ENCODE data around the gene CTDSPL.
"Not testable (repeated sequence)": the region's sequence is repeated elsewhere in the genome, so short reads cannot be mapped to it uniquely, and the experiment has no call there.

The CTDSPL gene

GRCh38 chr3:37988376-37988775 lies 126.7 kb downstream of the CTDSPL start:
- not testable (repeated sequence) for DNase-seq (ENCODE audit: low read depth)

GRCh38 chr3:37988931-37989525 lies 127.3 kb downstream of the CTDSPL start:
- no peak for DNase-seq (ENCODE audit: low read depth)

DNA sequence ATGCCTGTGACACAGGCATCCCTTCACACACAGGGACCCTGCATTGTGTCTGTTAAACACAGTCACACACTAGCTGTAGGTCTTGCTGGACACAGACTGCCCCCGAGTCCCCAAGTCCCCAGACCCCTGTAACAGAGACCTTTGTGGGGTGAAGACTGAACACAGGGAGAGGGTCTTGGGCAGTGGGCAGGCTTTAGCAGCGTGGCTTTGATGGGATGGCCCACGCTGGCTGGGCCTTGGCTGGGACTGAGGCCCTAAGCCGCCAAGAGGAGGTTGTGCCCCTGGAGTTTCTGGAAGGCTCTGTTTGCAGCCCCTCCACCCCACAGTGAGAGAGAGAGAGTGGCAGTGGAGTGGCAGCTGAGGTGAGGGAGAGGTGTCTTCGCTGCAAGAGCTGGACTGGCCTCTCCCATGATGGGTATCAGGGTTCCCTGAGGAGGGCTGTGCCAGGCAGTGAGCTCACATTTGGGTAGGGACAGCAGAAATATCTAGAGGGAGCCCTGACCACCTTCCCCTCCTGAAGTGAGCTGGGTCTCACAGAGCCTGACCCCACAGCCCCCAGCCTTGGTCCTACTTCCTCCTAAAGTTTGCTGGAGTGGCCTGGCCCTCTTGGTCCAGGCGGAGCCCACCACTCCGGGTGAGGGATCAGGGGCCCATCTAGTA lies 128.3 kb downstream of the CTDSPL start:
- no peak for DNase-seq (ENCODE audit: low read depth)

DNA sequence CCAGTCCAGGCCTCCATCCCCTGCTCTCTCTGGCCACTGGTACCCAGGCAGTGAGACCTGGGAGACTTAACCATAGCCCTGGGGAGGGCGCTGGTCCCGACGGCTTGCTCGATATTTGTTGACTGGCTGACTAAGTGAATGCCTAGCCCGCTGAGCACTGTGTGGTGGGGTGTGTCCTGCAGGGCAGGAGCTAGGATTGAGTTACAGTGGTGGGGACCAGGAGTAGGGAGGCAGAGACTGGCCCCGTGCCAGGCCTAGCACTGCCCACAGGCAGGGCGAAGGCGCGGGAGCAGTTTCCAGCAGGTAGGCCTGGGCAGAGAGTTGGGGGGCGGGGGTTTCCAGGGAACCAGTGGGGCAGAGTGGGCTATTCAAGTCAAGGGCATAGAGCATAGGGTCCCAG lies 128.8 kb downstream of the CTDSPL start, which contains the start of gene VILL:
TSS of gene VILL (plus strand) at position 260 of the 400 bp plus-strand sequence. CDS start 2,887 bp downstream, outside the sequence.
- no peak for DNase-seq (ENCODE audit: low read depth)

DNA sequence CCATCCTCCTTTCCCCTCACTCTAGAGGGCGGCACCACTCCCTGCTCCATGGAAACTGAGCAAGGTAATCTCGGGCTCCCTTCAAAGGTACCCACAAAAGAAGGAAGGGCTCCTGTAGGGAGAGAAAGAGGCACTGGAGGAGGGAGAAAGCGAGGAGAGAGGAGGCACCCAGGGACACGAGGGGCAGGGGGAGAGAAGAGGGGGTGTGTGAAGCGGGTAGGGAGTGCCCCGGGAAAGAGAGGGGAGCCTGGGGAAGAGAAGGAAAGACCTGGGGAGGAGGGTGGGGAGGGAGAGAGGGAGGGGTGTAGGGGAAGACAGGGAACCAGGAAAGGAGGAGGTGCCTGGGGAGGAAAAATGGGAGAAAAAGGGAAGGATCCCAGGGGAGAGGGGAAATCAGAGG lies 129.4 kb downstream of the CTDSPL start:
- DNase-seq (ENCODE audit: low read depth) = no peak

DNA sequence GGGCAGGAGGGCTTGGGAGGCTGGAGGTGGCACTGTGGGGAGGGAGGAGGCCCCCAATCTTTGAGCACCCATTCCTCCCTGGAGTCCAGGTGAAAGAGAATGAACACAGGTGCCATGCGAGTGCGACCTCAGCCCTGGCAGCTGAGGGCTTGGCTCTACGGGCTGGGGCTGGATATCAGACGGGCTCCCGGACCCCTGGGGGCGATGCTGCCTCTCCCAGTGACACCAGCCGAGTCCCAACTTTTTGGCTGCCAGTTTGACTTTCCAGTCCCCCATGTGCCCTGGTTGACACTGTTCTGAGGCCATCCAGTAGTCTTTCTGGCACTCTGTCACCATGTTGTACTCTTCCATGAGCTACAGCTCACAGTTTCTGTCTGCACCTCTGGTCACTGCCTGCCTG lies 130.1 kb downstream of the CTDSPL start:
- DNase-seq (ENCODE audit: low read depth) = no peak

DNA sequence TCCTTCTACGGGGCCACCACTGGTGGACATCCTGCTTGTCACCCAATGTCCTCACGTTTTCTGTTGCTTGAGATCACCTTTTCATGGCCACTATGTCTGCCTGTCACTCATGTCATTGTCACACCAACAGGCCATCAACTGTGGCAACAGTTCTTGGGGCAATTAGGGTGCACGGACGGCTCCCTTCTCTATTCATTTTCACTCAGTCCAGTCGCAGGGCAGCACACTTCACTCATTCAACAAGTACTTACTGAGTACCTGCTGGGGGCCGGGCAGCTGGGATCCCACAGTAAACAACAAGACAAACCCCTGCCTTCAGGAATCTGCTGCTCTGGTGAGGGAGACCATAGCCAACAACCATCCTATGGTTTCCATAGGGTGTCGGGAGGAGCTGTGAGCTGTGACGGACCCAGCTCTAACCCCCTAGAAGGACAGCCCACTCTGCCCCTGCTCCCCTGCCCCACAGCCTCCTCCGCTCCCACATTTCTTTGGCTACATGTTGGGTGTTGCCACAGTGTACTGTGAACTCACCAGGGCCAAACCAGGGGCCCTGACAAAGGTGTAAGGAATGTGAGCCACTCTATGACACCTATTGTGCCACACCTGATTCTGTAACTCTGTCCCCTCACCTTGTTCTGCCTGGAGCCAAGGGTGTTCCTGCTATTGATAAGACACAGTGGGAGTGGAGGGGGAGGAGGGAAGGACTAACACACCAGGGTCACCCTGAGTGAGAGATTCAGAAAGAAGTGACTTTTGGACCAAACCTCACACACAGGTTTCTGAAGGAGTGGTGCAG lies 130.8 kb downstream of the CTDSPL start:
- DNase-seq (ENCODE audit: low read depth) = no peak

GRCh38 chr3:37993067-37993455 lies 131.4 kb downstream of the CTDSPL start:
- DNase-seq (ENCODE audit: low read depth) = no peak

- no peak for DNase-seq (ENCODE audit: low read depth)
Observed at GRCh38 chr3:37993460-37993819, 131.8 kb downstream of the CTDSPL start.

DNA sequence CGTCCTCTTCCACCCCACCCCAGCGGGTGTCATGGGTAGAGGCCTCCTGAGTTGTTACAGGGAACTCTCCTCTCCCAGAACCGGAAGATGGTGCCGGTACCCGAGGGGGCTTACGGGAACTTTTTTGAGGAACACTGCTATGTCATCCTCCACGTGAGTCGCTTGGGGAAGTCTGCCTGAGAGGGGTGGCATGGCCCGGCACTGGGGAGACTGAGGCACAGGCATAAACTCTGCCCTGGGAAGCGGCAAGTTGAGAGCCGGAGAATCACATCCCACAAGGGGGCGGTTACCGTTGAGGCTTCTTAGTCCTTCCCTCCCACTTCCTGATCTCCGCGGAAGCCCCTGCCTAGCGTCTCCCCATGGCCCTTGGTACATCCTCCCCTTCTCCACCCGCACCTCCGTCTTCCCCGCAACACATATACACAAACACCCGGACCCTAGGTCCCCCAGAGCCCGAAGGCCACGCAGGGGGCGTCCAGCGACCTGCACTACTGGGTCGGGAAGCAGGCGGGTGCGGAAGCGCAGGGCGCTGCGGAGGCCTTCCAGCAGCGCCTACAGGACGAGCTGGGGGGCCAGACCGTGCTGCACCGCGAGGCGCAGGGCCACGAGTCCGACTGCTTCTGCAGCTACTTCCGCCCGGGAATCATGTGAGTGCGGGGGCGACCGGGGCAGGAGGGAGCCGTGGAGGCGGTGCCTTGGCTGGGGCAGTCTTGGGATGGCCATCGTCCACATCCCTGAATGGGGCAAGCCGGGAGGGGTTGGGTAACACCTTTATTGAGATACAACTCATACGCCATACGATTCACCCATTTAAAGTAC lies 132.3 kb downstream of the CTDSPL start:
- peak; percentile 76 for DNase-seq (ENCODE audit: low read depth)

- no peak for DNase-seq (ENCODE audit: low read depth)
Observed at GRCh38 chr3:37994639-37994972, 132.9 kb downstream of the CTDSPL start.

- no peak for DNase-seq (ENCODE audit: low read depth)
Observed at GRCh38 chr3:37995652-37996641, 134.3 kb downstream of the CTDSPL start.

DNA sequence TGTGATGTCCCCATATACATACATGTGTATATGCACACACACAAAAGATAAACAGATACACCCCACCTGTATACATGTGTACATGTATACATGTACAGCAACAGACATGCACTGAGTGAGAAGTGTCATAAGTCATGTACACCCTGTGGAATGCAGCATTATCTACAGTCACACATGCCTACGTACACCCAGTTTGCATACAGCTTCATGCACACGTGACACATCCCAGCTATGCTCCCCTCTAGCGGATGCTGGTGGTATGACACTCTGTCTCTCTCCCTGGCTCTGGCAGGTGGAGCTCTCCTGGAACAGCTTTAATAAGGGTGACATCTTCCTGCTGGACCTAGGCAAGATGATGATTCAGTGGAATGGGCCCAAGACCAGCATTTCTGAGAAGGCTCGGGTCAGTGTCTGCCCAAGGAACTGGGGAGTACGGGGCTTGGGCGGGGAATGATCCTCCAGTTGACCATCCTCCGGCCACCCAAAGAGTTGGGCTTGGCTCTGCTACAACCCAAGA lies 135.2 kb downstream of the CTDSPL start:
- peak; percentile 70 for DNase-seq (ENCODE audit: low read depth)

- no peak for DNase-seq (ENCODE audit: low read depth)
Observed at GRCh38 chr3:37997342-37997741, 135.7 kb downstream of the CTDSPL start.

GRCh38 chr3:37997791-37998370 lies 136.2 kb downstream of the CTDSPL start:
- no peak for DNase-seq (ENCODE audit: low read depth)

- DNase-seq (ENCODE audit: low read depth) = no peak
Observed at GRCh38 chr3:37999836-38000235, 138.2 kb downstream of the CTDSPL start.

- DNase-seq (ENCODE audit: low read depth) = no peak
Observed at GRCh38 chr3:38000242-38000916, 138.7 kb downstream of the CTDSPL start.

DNA sequence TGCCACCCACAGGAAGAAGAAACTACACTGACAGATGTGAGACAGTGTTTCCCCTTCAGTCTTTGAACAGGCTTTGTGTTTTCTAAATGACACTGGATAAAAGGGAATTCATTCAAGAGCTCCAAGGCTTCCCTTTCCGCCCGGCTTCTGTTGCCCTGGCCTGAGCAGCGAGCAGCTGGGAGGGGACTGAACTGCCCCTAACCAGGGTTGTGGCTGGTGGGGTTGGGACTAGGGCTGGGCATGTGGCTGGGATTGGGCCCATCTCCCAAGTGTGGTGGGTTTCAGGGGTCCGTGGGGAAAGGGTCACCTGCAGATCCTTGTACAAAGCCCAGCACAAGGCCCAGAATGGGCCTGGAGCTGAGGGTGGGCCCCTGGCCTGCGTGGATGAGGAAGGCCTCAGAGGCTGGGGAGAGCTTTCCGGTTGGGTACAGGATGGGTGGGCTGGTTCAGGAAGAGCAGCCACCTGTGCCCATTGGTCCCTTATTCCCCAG lies 139.3 kb downstream of the CTDSPL start:
- DNase-seq (ENCODE audit: low read depth) = no peak

DNA sequence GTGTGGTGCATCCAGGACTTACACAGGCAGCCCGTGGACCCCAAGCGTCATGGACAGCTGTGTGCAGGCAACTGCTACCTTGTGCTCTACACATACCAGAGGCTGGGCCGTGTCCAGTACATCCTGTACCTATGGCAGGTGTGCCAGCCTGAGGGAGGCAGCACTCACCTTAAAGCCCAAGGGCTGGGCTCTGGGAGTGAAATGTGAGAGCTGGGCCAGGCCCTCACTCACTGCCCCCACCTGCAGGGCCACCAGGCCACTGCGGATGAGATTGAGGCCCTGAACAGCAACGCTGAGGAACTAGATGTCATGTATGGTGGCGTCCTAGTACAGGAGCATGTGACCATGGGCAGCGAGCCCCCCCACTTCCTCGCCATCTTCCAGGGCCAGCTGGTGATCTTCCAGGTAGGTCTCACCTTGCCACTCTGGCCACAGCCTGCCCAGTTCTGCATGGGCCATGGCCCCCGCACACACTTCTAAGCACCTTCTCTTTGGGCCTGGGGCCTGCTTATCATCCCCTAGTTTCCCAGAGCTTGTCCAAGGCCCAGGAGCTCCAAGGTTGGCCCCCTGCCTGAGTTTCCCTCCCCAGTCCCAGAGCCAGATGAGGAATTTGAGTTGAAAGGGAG lies 139.9 kb downstream of the CTDSPL start:
- no peak for DNase-seq (ENCODE audit: low read depth)

Measured in CMK (cell line).